ENCODE data around the gene SPDYE4. TPM values are rescaled to one million over a fixed set of nuclear protein-coding genes. Genes with fewer than 3 reads are reported as not detected.
A peak's percentile ranks its signal among the peaks of the same experiment; 100 is the strongest.
"Not testable (repeated sequence)": the region's sequence is repeated elsewhere in the genome, so short reads cannot be mapped to it uniquely, and the experiment has no call there.

The SPDYE4 gene
- total RNA-seq, 2 experiments from 2014 or later, result not detected

GRCh38 chr17:8806253-8806925, 48.0 kb upstream of the SPDYE4 start:
- POLR2A ChIA-PET, result no interaction called here

GRCh38 chr17:8805396-8805795, 47.0 kb upstream of the SPDYE4 start:
- DNase-seq (ENCODE audit: low spot score); H3K9me2 ChIP-seq (ENCODE audit: insufficient read depth, low read length); H4K20me1 ChIP-seq (ENCODE audit: insufficient read depth, low read length); H3K4me2 ChIP-seq (ENCODE audit: low read length); H2AFZ ChIP-seq (ENCODE audit: low read length); intact Hi-C loops (cut with micrococcal nuclease; ENCODE audit: unreplicated experiment); BruUV-seq (replicated peaks); CTCF ChIA-PET (ENCODE audit: unreplicated experiment); H3K79me2 ChIP-seq (ENCODE audit: insufficient read depth, low read depth, low read length); POLR2A ChIA-PET; H3K9me3 ChIP-seq (ENCODE audit: low read length); H3K4me3 ChIP-seq (ENCODE audit: low read depth, low read length, poor library complexity, severe bottlenecking); H3K36me3 ChIP-seq (ENCODE audit: insufficient read depth, low read length); H3K27ac ChIP-seq (ENCODE audit: low read depth, low read length, poor library complexity, severe bottlenecking): not testable (repeated sequence)
- H3K4me1 ChIP-seq (ENCODE audit: insufficient read depth, low read length, poor library complexity, severe bottlenecking), result peaks cover 15% of the 10 kb centered on the region

More at GRCh38 chr17:8806253-8806925, 48.0 kb upstream of the SPDYE4 start:
- 0 out of 2 replicates have a peak overlapping the region, but pooled peaks have one; percentile 14 for H3K4me2 ChIP-seq (ENCODE audit: low read length)
- H3K9me2 ChIP-seq (ENCODE audit: insufficient read depth, low read length), result no peaks in the 10 kb centered on the region
- peak overlapping the region; percentile 69 for H2AFZ ChIP-seq (ENCODE audit: low read length)
- no TSS peak for BruUV-seq (replicated peaks)
- H3K79me2 ChIP-seq (ENCODE audit: insufficient read depth, low read depth, low read length), result no peaks in the 10 kb centered on the region
- H4K20me1 ChIP-seq (ENCODE audit: insufficient read depth, low read length), result no peaks in the 10 kb centered on the region
- CTCF ChIA-PET (ENCODE audit: unreplicated experiment), result no interaction called here
- H3K9me3 ChIP-seq (ENCODE audit: low read length), result 0 out of 2 replicates have a peak, but pooled peaks cover 5% of the 10 kb centered on the region
- H3K4me3 ChIP-seq (ENCODE audit: low read depth, low read length, poor library complexity, severe bottlenecking), result no peak overlapping the region
- intact Hi-C loops (cut with micrococcal nuclease; ENCODE audit: unreplicated experiment), result no loop called here
- peak overlapping the region; percentile 23 for H3K27ac ChIP-seq (ENCODE audit: low read depth, low read length, poor library complexity, severe bottlenecking)
- TF ChIP-seq EZH2phosphoT487 (IDR thresholded peaks at IDR 0.05; ENCODE audit: borderline replicate concordance, low read depth, low read length) (no peak), CTCF (conservative IDR thresholded peaks at IDR 0.05; ENCODE audit: low read length) (no peak)
- no peak for DNase-seq (ENCODE audit: low spot score)
- H3K36me3 ChIP-seq (ENCODE audit: insufficient read depth, low read length), result no peaks in the 10 kb centered on the region
- peaks cover 15% of the 10 kb centered on the region for H3K4me1 ChIP-seq (ENCODE audit: insufficient read depth, low read length, poor library complexity, severe bottlenecking)

GRCh38 chr17:8803531-8804420, 45.4 kb upstream of the SPDYE4 start:
- ChIA-PET POLR2A (interaction anchor here (0.6 kb wide), 1 partner anchor 40 kb away, joined by 3 read pairs; no protein-coding TSS in a partner anchor), CTCF (ENCODE audit: unreplicated experiment) (no interaction called here)
- Histone ChIP-seq H2AFZ (ENCODE audit: low read length) (no peak overlapping the region), H3K4me2 (ENCODE audit: low read length) (no peak overlapping the region), H3K9me2 (ENCODE audit: insufficient read depth, low read length) (no peaks in the 10 kb centered on the region), H3K79me2 (ENCODE audit: insufficient read depth, low read depth, low read length) (no peaks in the 10 kb centered on the region), H4K20me1 (ENCODE audit: insufficient read depth, low read length) (no peaks in the 10 kb centered on the region), H3K4me3 (ENCODE audit: low read depth, low read length, poor library complexity, severe bottlenecking) (no peak overlapping the region), H3K4me1 (ENCODE audit: insufficient read depth, low read length, poor library complexity, severe bottlenecking) (peaks cover 15% of the 10 kb centered on the region), H3K27ac (ENCODE audit: low read depth, low read length, poor library complexity, severe bottlenecking) (no peak overlapping the region), H3K36me3 (ENCODE audit: insufficient read depth, low read length) (no peaks in the 10 kb centered on the region), H3K9me3 (ENCODE audit: low read length) (0 out of 2 replicates have a peak, but pooled peaks cover 5% of the 10 kb centered on the region)
- DNase-seq (ENCODE audit: low spot score), result peak; percentile 37
- intact Hi-C loops (cut with micrococcal nuclease; ENCODE audit: unreplicated experiment), result loop anchor here (1.0 kb wide), 1 partner anchor 92 kb away; no protein-coding TSS in a partner anchor
- TF ChIP-seq EZH2phosphoT487 (IDR thresholded peaks at IDR 0.05; ENCODE audit: borderline replicate concordance, low read depth, low read length), result no peak
- TF ChIP-seq CTCF (conservative IDR thresholded peaks at IDR 0.05; ENCODE audit: low read length), result peak; percentile 37; the same call in 1 of the 2 replicates
- BruUV-seq (replicated peaks), result no TSS peak

Measured in OCI-LY7 (cell line).